ENCODE measurements around the gene INTU.

INTU gene

DNA sequence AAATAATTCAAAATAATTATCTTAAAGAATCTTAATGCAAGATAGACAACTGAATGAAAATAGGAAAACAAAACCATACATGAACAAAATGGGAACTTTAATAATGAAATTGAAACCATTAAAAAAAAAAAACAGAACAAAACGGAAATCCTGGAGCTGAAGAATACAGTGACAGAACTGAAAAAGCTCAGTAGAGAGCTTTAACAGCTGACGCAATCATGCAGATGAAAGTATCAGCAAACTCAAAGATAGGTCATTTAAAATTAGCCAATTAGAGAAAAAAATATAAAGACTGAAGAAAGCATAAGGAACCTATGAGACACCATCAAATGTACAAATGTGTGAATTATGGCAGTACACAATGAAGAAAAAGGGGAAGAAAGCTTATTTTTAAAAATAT, 116.2 kb downstream of the INTU start:
- no peak for TF ChIP-seq CTCF (IDR thresholded peaks at IDR 0.05; ENCODE audit: extremely low read depth, insufficient read depth, missing control alignments)
- in situ Hi-C loops (cut with MboI; ENCODE audit: low pct_unique_long_range_greater_than_20kb, low sequenced_read_pairs, unreplicated experiment): no loop called here
- DNase-seq (ENCODE audit: low spot score): no peak

DNA sequence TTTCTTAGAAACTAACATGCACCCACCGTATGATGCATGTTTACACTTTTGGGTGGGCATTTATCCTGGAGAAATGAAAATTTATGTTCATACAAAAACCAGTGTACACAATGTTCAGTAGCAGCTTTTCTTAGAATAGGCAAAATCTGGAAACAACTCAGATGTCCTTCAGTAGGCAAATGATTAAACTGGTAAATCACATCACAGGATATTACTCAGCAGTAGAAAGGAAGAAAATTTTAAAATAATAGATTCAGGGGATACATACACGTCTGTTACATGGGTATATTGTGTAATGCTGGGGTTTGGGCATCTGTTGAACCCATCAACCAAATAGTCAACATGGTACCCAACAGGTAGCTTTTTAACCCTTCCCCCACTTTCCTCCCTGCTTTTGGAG, 124.1 kb downstream of the INTU start:
- no peak for DNase-seq (ENCODE audit: low spot score)
- in situ Hi-C loops (cut with MboI; ENCODE audit: low pct_unique_long_range_greater_than_20kb, low sequenced_read_pairs, unreplicated experiment): no loop called here
- no peak for TF ChIP-seq CTCF (IDR thresholded peaks at IDR 0.05; ENCODE audit: extremely low read depth, insufficient read depth, missing control alignments)

DNA sequence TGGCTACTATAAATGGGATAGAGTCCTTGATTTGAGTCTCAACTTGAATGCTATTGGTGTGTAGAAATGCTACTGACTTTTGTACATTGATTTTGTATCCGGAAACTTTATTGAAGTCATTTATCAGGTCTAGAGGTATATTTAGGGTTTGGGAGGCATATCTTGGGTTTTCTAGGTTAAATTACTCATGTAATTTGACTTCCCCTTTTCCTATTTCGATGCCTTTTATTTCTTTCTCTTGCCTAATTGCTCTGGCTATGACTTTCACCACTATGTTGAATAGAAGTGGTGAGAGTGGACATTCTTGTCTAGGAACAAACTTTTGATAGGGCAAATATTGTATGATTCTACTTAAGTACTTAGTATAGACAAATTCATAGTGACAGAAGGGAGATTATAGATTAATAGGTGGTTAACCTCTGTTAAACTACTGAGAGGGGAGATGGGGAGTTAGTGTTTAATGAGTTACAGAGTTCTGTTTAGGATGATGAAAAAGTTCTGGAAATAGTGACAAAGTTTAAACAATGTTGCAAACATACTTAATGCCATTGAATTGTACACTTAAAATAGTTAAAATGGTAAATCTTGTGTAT, 126.6 kb downstream of the INTU start:
- DNase-seq (ENCODE audit: low spot score): no peak
- TF ChIP-seq CTCF (IDR thresholded peaks at IDR 0.05; ENCODE audit: extremely low read depth, insufficient read depth, missing control alignments): no peak
- in situ Hi-C loops (cut with MboI; ENCODE audit: low pct_unique_long_range_greater_than_20kb, low sequenced_read_pairs, unreplicated experiment): no loop called here

GRCh38 chr4:127759893-127760292, 127.1 kb downstream of the INTU start:
- DNase-seq (ENCODE audit: low spot score): no peak
- no peak for TF ChIP-seq CTCF (IDR thresholded peaks at IDR 0.05; ENCODE audit: extremely low read depth, insufficient read depth, missing control alignments)
- in situ Hi-C loops (cut with MboI; ENCODE audit: low pct_unique_long_range_greater_than_20kb, low sequenced_read_pairs, unreplicated experiment): no loop called here

GRCh38 chr4:127771535-127772275, 138.9 kb downstream of the INTU start:
- TF ChIP-seq CTCF (IDR thresholded peaks at IDR 0.05; ENCODE audit: extremely low read depth, insufficient read depth, missing control alignments): no peak
- DNase-seq (ENCODE audit: low spot score): no peak
- in situ Hi-C loops (cut with MboI; ENCODE audit: low pct_unique_long_range_greater_than_20kb, low sequenced_read_pairs, unreplicated experiment): no loop called here

DNA sequence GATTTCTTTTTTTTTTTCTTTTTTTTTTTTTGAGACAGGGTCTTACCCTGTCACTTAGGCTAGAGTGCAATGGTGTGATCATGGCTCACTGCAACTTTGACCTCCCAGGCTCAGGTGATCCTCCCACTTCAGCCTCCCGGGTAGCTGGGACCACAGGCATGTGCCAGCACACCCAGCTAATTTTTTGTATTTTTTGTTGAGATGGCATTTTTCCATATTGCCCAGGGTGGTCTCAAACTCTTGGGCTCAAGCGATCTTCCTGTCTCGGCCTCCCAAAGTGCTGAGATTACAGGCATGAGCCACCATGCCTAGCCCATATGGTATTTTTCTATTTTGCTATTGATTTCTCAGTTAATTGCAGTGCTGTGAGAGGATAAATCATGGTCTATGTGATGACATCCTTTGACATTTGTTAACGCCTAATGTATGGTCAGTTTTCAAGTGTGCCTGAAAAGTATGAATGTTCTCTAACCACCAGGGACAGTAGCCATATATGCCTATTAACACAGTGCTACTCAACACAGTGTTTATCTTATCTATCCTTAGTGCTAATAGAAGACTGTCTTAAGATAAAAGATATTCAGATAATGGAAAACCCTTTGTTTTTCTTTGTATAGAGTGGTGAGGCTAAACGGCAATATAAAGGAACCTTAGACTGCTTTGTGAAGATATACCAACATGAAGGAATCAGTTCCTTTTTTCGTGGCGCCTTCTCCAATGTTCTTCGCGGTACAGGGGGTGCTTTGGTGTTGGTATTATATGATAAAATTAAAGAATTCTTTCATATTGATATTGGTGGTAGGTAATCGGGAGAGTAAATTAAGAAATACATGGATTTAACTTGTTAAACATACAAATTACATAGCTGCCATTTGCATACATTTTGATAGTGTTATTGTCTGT, 140.3 kb downstream of the INTU start:
- in situ Hi-C loops (cut with MboI; ENCODE audit: low pct_unique_long_range_greater_than_20kb, low sequenced_read_pairs, unreplicated experiment): no loop called here
- TF ChIP-seq CTCF (IDR thresholded peaks at IDR 0.05; ENCODE audit: extremely low read depth, insufficient read depth, missing control alignments): no peak
- DNase-seq (ENCODE audit: low spot score): no peak

Measured in GM13977 (cell line).